Dermis lymphatic vessel endothelial cell (primary cell): ENCODE results near the gene KRTAP2-1. TPM values are rescaled to one million over a fixed set of nuclear protein-coding genes. Genes with fewer than 3 reads are reported as not detected.

ENCODE experiments used
- total RNA-seq: library from RNA; depleted of rRNA; stranded (reverse); fragments of >200 nt; gene quantifications from 2 replicates; pipeline ENCODE4 v1.2.1, GENCODE V29; 2014

Gene KRTAP2-1
- not detected in 2 replicates for total RNA-seq

DNA sequence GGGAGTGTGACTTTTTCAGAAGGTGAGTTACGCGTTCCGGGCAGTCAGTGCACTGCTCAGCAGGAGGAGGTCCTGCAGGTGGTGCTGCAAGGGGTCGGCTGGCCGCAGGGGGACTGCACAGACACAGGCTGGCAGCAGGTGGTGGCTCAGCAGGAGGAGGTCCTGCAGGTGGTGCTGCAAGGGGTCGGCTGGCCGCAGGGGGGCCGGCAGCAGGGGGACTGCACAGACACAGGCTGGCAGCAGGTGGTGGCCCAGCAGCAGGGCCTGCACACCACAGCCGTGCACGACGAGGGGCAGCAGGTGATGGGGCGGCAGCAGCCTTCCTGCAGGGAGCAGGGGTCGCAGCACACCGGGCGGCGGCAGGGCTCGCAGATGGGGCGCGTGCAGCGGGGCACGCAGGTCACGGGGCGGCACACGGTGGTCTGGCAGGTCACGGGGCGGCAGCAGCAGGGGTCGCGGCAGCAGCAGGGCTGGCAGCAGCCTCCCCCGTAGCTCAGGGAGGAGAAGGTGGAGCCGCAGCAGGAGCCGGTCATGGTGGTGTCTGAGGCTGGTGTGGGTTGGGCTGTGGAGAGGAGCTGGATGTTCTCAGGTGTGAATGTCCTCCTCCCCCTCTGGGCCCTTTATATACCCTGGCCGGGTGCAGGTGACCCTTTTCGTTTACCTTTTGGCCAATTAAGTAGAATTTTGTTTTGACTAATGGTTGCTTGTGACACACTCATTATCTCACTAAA is at the start of gene KRTAP2-1:
Gene KRTAP2-1, minus strand, starts transcription at position 582 of the 731 bp plus-strand sequence. Its CDS starts 49 bp downstream, at position 533.

GRCh38 chr17:41084100-41084856 is 37.2 kb upstream of the KRTAP2-1 start, which contains the start of gene KRTAP4-7:
Gene KRTAP4-7, plus strand, starts transcription at chr17:41084150. Its CDS starts 57 bp downstream, at chr17:41084207.

GRCh38 chr17:41065829-41066624 is 18.9 kb upstream of the KRTAP2-1 start, which contains the start of gene KRTAP2-4:
Gene KRTAP2-4, minus strand, starts transcription at chr17:41065879. Its CDS starts 34 bp downstream, at chr17:41065845.

GRCh38 chr17:41060052-41060604 is 13.0 kb upstream of the KRTAP2-1 start, which contains the start of gene KRTAP2-3:
Gene KRTAP2-3, minus strand, starts transcription at chr17:41060114. Its CDS starts 64 bp downstream, at chr17:41060050.

DNA sequence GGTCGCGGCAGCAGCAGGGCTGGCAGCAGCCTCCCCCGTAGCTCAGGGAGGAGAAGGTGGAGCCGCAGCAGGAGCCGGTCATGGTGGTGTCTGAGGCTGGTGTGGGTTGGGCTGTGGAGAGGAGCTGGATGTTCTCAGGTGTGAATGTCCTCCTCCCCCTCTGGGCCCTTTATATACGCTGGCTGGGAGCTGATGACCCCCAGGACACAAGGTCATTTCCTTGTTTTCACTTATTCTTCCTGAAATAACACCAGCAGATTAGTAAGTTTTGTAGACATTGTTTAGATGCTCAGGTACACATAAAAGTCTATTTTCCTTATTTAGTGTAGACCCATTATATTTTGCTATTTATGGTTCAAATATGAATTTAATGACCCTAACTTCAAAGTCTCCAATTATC is 8.0 kb upstream of the KRTAP2-1 start, which contains the start of gene KRTAP2-2:
Gene KRTAP2-2, minus strand, starts transcription at position 101 of the 400 bp plus-strand sequence. Its CDS starts 19 bp downstream, at position 82.

DNA sequence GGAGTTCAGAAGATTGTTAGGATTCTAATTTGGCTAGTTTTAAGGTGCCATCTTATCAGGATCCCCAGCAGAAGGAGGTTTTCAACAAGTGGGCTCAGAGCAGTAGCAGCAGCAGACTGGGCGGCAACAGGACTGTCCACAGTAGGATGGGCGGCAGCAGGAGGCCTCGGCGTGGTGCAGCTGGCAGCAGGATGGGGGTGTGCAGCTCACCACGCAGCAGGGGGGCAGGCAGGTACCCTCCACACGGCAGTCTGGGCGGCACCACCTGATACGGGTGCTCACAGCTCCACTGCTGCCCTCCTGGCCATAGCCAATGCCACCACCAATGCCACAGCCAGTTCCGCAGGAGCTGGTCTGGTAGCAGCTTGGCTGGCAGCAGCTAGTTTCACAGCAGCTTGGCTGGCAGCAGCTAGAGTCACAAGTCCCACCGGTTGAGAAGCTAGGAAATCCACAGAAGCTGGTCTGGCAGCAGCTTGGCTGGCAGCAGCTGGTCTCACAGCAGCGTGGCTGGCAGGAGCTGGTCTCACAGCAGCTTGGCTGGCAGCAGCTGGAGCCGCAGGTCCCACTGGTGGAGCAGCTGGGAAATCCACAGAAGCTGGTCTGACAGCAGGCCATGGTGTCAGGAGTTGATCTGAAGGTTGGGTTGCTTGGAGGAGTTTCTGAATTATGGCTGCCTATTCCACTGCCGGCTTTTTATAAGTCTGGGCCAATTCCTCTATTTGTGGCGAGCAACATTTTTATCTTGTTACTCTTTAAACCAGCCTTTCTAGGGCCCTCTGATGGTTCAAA is 6.1 kb downstream of the KRTAP2-1 start, which contains the start of gene KRTAP1-1:
Gene KRTAP1-1, minus strand, starts transcription at position 668 of the 789 bp plus-strand sequence. Its CDS starts 53 bp downstream, at position 615.

DNA sequence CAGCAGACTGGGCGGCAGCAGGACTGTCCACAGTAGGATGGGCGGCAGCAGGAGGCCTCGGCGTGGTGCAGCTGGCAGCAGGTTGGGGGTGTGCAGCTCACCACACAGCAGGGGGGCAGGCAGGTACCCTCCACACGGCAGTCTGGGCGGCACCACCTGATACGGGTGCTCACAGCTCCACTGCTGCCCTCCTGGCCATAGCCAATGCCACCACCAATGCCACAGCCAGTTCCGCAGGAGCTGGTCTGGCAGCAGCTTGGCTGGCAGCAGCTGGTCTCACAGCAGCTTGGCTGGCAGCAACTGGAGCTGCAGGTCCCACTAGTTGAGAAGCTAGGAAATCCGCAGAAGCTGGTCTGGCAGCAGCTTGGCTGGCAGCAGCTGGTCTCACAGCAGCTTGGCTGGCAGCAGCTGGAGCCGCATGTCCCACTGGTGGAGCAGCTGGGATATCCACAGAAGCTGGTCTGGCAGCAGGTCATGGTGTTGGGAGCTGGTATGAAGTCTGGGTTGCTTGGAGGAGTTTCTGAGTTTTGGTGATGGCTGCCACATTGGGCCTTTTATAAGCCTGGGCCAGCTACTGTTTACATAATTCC is 12.7 kb downstream of the KRTAP2-1 start, which contains the start of gene KRTAP1-3:
Gene KRTAP1-3, minus strand, starts transcription at position 529 of the 590 bp plus-strand sequence. Its CDS starts 53 bp downstream, at position 476.

DNA sequence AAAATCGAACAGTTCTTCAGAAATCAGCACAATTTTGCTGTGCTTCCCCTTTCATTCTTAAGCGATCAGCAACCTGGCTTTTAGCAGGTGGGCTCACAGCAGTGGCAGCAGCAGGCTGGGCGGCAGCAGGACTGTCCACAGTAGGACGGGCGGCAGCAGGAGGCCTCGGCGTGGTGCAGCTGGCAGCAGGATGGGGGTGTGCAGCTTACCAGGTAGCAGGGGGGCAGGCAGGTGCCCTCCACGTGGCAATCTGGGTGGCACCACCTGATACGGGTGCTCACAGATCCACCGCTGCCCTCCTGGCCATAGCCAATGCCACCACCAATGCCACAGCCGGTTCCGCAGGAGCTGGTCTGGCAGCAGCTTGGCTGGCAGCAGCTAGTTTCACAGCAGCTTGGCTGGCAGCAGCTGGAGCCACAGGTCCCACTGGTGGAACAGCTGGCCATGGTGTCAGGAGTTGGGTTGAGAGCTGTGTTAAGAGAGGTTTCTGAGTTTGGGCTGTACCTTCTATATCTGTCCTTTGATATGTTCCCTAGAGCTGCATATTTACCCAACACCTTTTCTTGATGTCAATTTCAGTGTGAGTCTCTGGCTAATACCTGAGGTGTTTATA is 17.4 kb downstream of the KRTAP2-1 start, which contains the start of gene KRTAP1-4:
Gene KRTAP1-4, minus strand, starts transcription at position 563 of the 613 bp plus-strand sequence. Its CDS starts 117 bp downstream, at position 446.

GRCh38 chr17:41026715-41027471 is 20.2 kb downstream of the KRTAP2-1 start, which contains the start of gene KRTAP1-5:
Gene KRTAP1-5, minus strand, starts transcription at chr17:41027208. Its CDS starts 53 bp downstream, at chr17:41027155.

GRCh38 chr17:41008811-41009210 is 38.3 kb downstream of the KRTAP2-1 start, which contains the start of gene KRTAP3-1:
Gene KRTAP3-1, minus strand, starts transcription at chr17:41009128. Its CDS starts 54 bp downstream, at chr17:41009074.

GRCh38 chr17:40999563-40999962 is 47.6 kb downstream of the KRTAP2-1 start, which contains the start of gene KRTAP3-2:
Gene KRTAP3-2, minus strand, starts transcription at chr17:40999906. Its CDS starts 53 bp downstream, at chr17:40999853.

Other genes with a start within 250 kb of the KRTAP2-1 start
- not detected in 2 replicates for gene KRT28, start 247.4 kb downstream of the KRTAP2-1 start, total RNA-seq
- gene KRT10, start 224.7 kb downstream of the KRTAP2-1 start, total RNA-seq: 2.4 and 2.7 TPM in 2 replicates
- gene KRT12, start 180.1 kb downstream of the KRTAP2-1 start, total RNA-seq: not detected in 2 replicates
- not detected in 2 replicates for gene KRT20, start 162.1 kb downstream of the KRTAP2-1 start, total RNA-seq
- gene KRT23, start 109.7 kb downstream of the KRTAP2-1 start, total RNA-seq: 0.34 and 1.7 TPM in 2 replicates
- gene KRT39, start 80.4 kb downstream of the KRTAP2-1 start, total RNA-seq: not detected in 2 replicates
- not detected in 2 replicates for gene KRT40, start 63.0 kb downstream of the KRTAP2-1 start, total RNA-seq
- not detected in 2 replicates for gene KRTAP3-3, start 53.2 kb downstream of the KRTAP2-1 start, total RNA-seq
- gene KRTAP3-2, start 47.4 kb downstream of the KRTAP2-1 start, total RNA-seq: not detected in 2 replicates
- gene KRTAP3-1, start 38.2 kb downstream of the KRTAP2-1 start, total RNA-seq: not detected in 2 replicates
- not detected in 2 replicates for gene KRTAP1-5, start 20.1 kb downstream of the KRTAP2-1 start, total RNA-seq
- gene KRTAP1-4, start 17.1 kb downstream of the KRTAP2-1 start, total RNA-seq: not detected in 2 replicates
- not detected in 2 replicates for gene KRTAP1-3, start 12.4 kb downstream of the KRTAP2-1 start, total RNA-seq
- gene KRTAP1-1, start 5.9 kb downstream of the KRTAP2-1 start, total RNA-seq: not detected in 2 replicates
- not detected in 2 replicates for gene KRTAP2-2, start 7.9 kb upstream of the KRTAP2-1 start, total RNA-seq
- not detected in 2 replicates for gene KRTAP2-3, start 12.8 kb upstream of the KRTAP2-1 start, total RNA-seq
- not detected in 2 replicates for gene KRTAP2-4, start 18.6 kb upstream of the KRTAP2-1 start, total RNA-seq
- gene KRTAP4-7, start 36.8 kb upstream of the KRTAP2-1 start, total RNA-seq: not detected in 2 replicates
- gene KRTAP4-8, start 50.8 kb upstream of the KRTAP2-1 start, total RNA-seq: not detected in 2 replicates
- not detected in 2 replicates for gene KRTAP4-16, start 54.9 kb upstream of the KRTAP2-1 start, total RNA-seq
- not detected in 2 replicates for gene KRTAP4-9, start 58.1 kb upstream of the KRTAP2-1 start, total RNA-seq
- not detected in 2 replicates for gene KRTAP4-11, start 71.1 kb upstream of the KRTAP2-1 start, total RNA-seq
- not detected in 2 replicates for gene KRTAP4-12, start 76.9 kb upstream of the KRTAP2-1 start, total RNA-seq
- not detected in 2 replicates for gene KRTAP4-6, start 93.2 kb upstream of the KRTAP2-1 start, total RNA-seq
- gene KRTAP4-5, start 102.5 kb upstream of the KRTAP2-1 start, total RNA-seq: not detected in 2 replicates
- not detected in 2 replicates for gene KRTAP4-4, start 113.4 kb upstream of the KRTAP2-1 start, total RNA-seq
- gene KRTAP4-3, start 120.9 kb upstream of the KRTAP2-1 start, total RNA-seq: not detected in 2 replicates
- not detected in 2 replicates for gene KRTAP4-2, start 130.9 kb upstream of the KRTAP2-1 start, total RNA-seq
- gene KRTAP4-1, start 137.6 kb upstream of the KRTAP2-1 start, total RNA-seq: not detected in 2 replicates
- gene KRTAP9-1, start 142.6 kb upstream of the KRTAP2-1 start, total RNA-seq: not detected in 2 replicates
- gene KRTAP9-2, start 179.3 kb upstream of the KRTAP2-1 start, total RNA-seq: not detected in 2 replicates
- not detected in 2 replicates for gene KRTAP9-3, start 185.1 kb upstream of the KRTAP2-1 start, total RNA-seq
- not detected in 2 replicates for gene KRTAP9-8, start 190.7 kb upstream of the KRTAP2-1 start, total RNA-seq
- gene KRTAP9-4, start 202.4 kb upstream of the KRTAP2-1 start, total RNA-seq: not detected in 2 replicates
- gene KRTAP9-9, start 208.1 kb upstream of the KRTAP2-1 start, total RNA-seq: not detected in 2 replicates
- not detected in 2 replicates for gene KRTAP9-6, start 218.1 kb upstream of the KRTAP2-1 start, total RNA-seq
- gene KRTAP9-7, start 228.4 kb upstream of the KRTAP2-1 start, total RNA-seq: not detected in 2 replicates